Measurements from ENCODE around the gene INTS6. TPM values are rescaled to one million over a fixed set of nuclear protein-coding genes. Genes with fewer than 3 reads are reported as not detected.

INTS6 gene
- total RNA-seq, 4 donors from 2014 or later: 42.1 to 53.7 (median 45.4) TPM

- TF ChIP-seq CTCF (IDR thresholded peaks at IDR 0.05) (no peak), POLR2A (IDR thresholded peaks at IDR 0.05) (no peak)
- intact Hi-C loops (cut with DNase I): no loop called here
- H3K27me3 ChIP-seq: no peaks in the 10 kb centered on the region
- DNase-seq: no peak
- H3K4me3 ChIP-seq (replicated peaks in 1 of 3): no peak overlapping the region
- WGBS, 2 donors: 84 to 85% methylated on average over 9 to 14 of the region's 14 CpGs
- H3K27ac ChIP-seq: no peak overlapping the region
- H3K9me3 ChIP-seq: no peaks in the 10 kb centered on the region
- no peaks in the 10 kb centered on the region for H3K36me3 ChIP-seq
- no peaks in the 10 kb centered on the region for H3K4me1 ChIP-seq
Observed at GRCh38 chr13:51324714-51325420, 128.0 kb downstream of the INTS6 start.

GRCh38 chr13:51323824-51324511, 128.9 kb downstream of the INTS6 start:
- intact Hi-C loops (cut with DNase I): no loop called here
- no peak for DNase-seq
- H3K27ac ChIP-seq: no peak overlapping the region
- no peak overlapping the region for H3K4me3 ChIP-seq (replicated peaks in 1 of 3)
- 92% methylated on average over 5 of the region's 5 CpGs for WGBS, 2 donors
- no peaks in the 10 kb centered on the region for H3K27me3 ChIP-seq
- H3K9me3 ChIP-seq: no peaks in the 10 kb centered on the region
- TF ChIP-seq CTCF (IDR thresholded peaks at IDR 0.05) (no peak), POLR2A (IDR thresholded peaks at IDR 0.05) (no peak)
- no peaks in the 10 kb centered on the region for H3K4me1 ChIP-seq
- no peaks in the 10 kb centered on the region for H3K36me3 ChIP-seq

- no peak overlapping the region for H3K4me3 ChIP-seq (replicated peaks in 1 of 3)
- no peaks in the 10 kb centered on the region for H3K9me3 ChIP-seq
- WGBS, 2 donors: 81 to 91% methylated on average over 3 of the region's 3 CpGs
- intact Hi-C loops (cut with DNase I): no loop called here
- TF ChIP-seq POLR2A (IDR thresholded peaks at IDR 0.05): no peak
- TF ChIP-seq CTCF (IDR thresholded peaks at IDR 0.05): no peak
- no peak for DNase-seq
- no peak overlapping the region for H3K27ac ChIP-seq
- H3K27me3 ChIP-seq: no peaks in the 10 kb centered on the region
- no peaks in the 10 kb centered on the region for H3K36me3 ChIP-seq
- H3K4me1 ChIP-seq: no peaks in the 10 kb centered on the region
Observed at GRCh38 chr13:51322826-51323225, 130.0 kb downstream of the INTS6 start.

- Histone ChIP-seq H3K27ac (no peak overlapping the region), H3K36me3 (no peaks in the 10 kb centered on the region), H3K27me3 (no peaks in the 10 kb centered on the region), H3K4me1 (no peaks in the 10 kb centered on the region), H3K4me3 (replicated peaks in 1 of 3) (no peak overlapping the region), H3K9me3 (no peaks in the 10 kb centered on the region)
- intact Hi-C loops (cut with DNase I): no loop called here
- DNase-seq: no peak
- no peak for TF ChIP-seq POLR2A (IDR thresholded peaks at IDR 0.05)
- no peak for TF ChIP-seq CTCF (IDR thresholded peaks at IDR 0.05)
- 79 to 85% methylated on average over 2 of the region's 2 CpGs for WGBS, 2 donors
Observed at GRCh38 chr13:51321836-51322235, 131.0 kb downstream of the INTS6 start.

GRCh38 chr13:51318876-51319275, 134.0 kb downstream of the INTS6 start:
- Histone ChIP-seq H3K27ac (no peak overlapping the region), H3K4me3 (replicated peaks in 1 of 3) (no peak overlapping the region), H3K9me3 (no peaks in the 10 kb centered on the region), H3K27me3 (no peaks in the 10 kb centered on the region), H3K36me3 (no peaks in the 10 kb centered on the region), H3K4me1 (peaks cover 0 to 4% of the 10 kb centered on the region in 2 donors)
- intact Hi-C loops (cut with DNase I): no loop called here
- WGBS, 2 donors: 96 to 97% methylated on average over 3 of the region's 3 CpGs
- TF ChIP-seq POLR2A (IDR thresholded peaks at IDR 0.05) (no peak), CTCF (IDR thresholded peaks at IDR 0.05) (no peak)
- no peak for DNase-seq
